ENCODE data around the gene CCL24.

DNA sequence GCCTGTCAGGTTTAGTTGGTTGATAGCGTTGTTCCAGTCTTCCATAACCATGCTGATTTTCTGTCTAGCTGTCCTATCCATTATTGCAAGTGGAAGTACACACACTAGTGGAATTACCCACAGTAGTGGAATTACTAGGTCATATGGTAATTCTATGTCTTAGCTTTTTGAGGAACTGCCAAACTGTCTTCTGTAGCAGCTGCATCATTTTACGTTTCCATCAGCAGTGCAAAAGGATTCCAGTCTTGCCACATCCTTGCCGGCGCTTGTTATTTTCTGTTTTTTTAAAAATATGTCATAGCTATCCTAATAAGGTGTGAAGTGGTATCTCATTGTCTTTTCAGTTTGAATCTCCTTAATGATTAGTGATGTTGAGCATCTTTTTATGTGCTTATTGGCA, 48.0 kb upstream of the CCL24 start:
- TF ChIP-seq, protein P1, sequence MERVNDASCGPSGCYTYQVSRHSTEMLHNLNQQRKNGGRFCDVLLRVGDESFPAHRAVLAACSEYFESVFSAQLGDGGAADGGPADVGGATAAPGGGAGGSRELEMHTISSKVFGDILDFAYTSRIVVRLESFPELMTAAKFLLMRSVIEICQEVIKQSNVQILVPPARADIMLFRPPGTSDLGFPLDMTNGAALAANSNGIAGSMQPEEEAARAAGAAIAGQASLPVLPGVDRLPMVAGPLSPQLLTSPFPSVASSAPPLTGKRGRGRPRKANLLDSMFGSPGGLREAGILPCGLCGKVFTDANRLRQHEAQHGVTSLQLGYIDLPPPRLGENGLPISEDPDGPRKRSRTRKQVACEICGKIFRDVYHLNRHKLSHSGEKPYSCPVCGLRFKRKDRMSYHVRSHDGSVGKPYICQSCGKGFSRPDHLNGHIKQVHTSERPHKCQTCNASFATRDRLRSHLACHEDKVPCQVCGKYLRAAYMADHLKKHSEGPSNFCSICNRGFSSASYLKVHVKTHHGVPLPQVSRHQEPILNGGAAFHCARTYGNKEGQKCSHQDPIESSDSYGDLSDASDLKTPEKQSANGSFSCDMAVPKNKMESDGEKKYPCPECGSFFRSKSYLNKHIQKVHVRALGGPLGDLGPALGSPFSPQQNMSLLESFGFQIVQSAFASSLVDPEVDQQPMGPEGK (CRISPR knock-in tag; IDR thresholded peaks at IDR 0.05; ENCODE audit: borderline replicate concordance): no peak
- no peak for TF ChIP-seq PPARA (CRISPR knock-in tag; IDR thresholded peaks at IDR 0.05; ENCODE audit: borderline replicate concordance)
- TF ChIP-seq TCF4 (CRISPR knock-in tag; IDR thresholded peaks at IDR 0.05; ENCODE audit: borderline replicate concordance): no peak
- no peak for TF ChIP-seq ESRRG (CRISPR knock-in tag; IDR thresholded peaks at IDR 0.05)
- no peak for TF ChIP-seq ZNF8 (CRISPR knock-in tag; IDR thresholded peaks at IDR 0.05)
- no peak for TF ChIP-seq RARB (CRISPR knock-in tag; IDR thresholded peaks at IDR 0.05)
- TF ChIP-seq CREB5 (CRISPR knock-in tag; IDR thresholded peaks at IDR 0.05; ENCODE audit: low read depth): no peak
- no peak for TF ChIP-seq ZNF565 (CRISPR knock-in tag; conservative IDR thresholded peaks at IDR 0.05; ENCODE audit: low read depth)
